Activated T-helper 1 cell treated with anti-CD3 and anti-CD28 coated beads, Interleukin-2, amount 50 U/mL, for 16 hours (primary cell): ENCODE measurements around the gene NUAK1.

ENCODE experiments used
- DNase-seq, 2 donors: peaks; one replicate each; pipeline ENCODE4 v3.0.0-alpha.2; 2020; ENCODE audit warnings: low read depth in 1 of 2, low spot score in 1 of 2

NUAK1 gene

GRCh38 chr12:106138633-106139421 lies at the start of gene NUAK1:
Gene NUAK1, minus strand, starts transcription at chr12:106138954. Its CDS starts 301 bp downstream, at chr12:106138653.
- DNase-seq, result no peak

GRCh38 chr12:106188256-106188655 lies 49.5 kb upstream of the NUAK1 start:
- no peak for DNase-seq

- DNase-seq, result no peak
Observed at GRCh38 chr12:106187842-106188241, 49.1 kb upstream of the NUAK1 start.

GRCh38 chr12:106187155-106187789 lies 48.5 kb upstream of the NUAK1 start:
- no peak for DNase-seq

GRCh38 chr12:106183735-106184134 lies 45.0 kb upstream of the NUAK1 start:
- DNase-seq, result no peak

- DNase-seq, result no peak
Observed at GRCh38 chr12:106181401-106182114, 42.8 kb upstream of the NUAK1 start.

GRCh38 chr12:106179086-106179485 lies 40.3 kb upstream of the NUAK1 start:
- DNase-seq, result no peak

- DNase-seq, result no peak
Observed at GRCh38 chr12:106178562-106178961, 39.8 kb upstream of the NUAK1 start.

- no peak for DNase-seq
Observed at GRCh38 chr12:106176560-106176959, 37.8 kb upstream of the NUAK1 start.

- DNase-seq, result no peak
Observed at GRCh38 chr12:106174876-106175275, 36.1 kb upstream of the NUAK1 start.

- DNase-seq, result no peak
Observed at GRCh38 chr12:106173442-106173841, 34.7 kb upstream of the NUAK1 start.

GRCh38 chr12:106171117-106171750 lies 32.5 kb upstream of the NUAK1 start:
- DNase-seq, result no peak

GRCh38 chr12:106170285-106170684 lies 31.5 kb upstream of the NUAK1 start:
- no peak for DNase-seq

GRCh38 chr12:106163712-106164111 lies 25.0 kb upstream of the NUAK1 start:
- no peak for DNase-seq

GRCh38 chr12:106161491-106161890 lies 22.7 kb upstream of the NUAK1 start:
- DNase-seq, result no peak

- DNase-seq, result no peak
Observed at GRCh38 chr12:106160915-106161314, 22.2 kb upstream of the NUAK1 start.

- no peak for DNase-seq
Observed at GRCh38 chr12:106157802-106158201, 19.0 kb upstream of the NUAK1 start.

- no peak for DNase-seq
Observed at GRCh38 chr12:106154751-106155273, 16.1 kb upstream of the NUAK1 start.

GRCh38 chr12:106152334-106152733 lies 13.6 kb upstream of the NUAK1 start:
- DNase-seq, result no peak

GRCh38 chr12:106150555-106150954 lies 11.8 kb upstream of the NUAK1 start:
- no peak for DNase-seq

- no peak for DNase-seq
Observed at GRCh38 chr12:106149096-106149784, 10.5 kb upstream of the NUAK1 start.
